Osteocyte (in vitro differentiated cells): ENCODE measurements around the gene GALR3. TPM values are rescaled to one million over a fixed set of nuclear protein-coding genes. Genes with fewer than 3 reads are reported as not detected.
"Not testable (repeated sequence)": the region's sequence is repeated elsewhere in the genome, so short reads cannot be mapped to it uniquely, and the experiment has no call there.

ENCODE experiments used
- DNase-seq: peaks from one replicate; pipeline ENCODE4 v3.0.0; 2021; ENCODE audit warnings: mixed read lengths; ENCODE audit not compliant: unreplicated experiment; ENCODE audit errors: extremely low spot score
- H3K27ac Mint-ChIP-seq: one replicate; pipeline ENCODE4 v1.8.0; 2021; ENCODE audit warnings: mild to moderate bottlenecking, mixed read lengths; ENCODE audit not compliant: unreplicated experiment
- H3K27me3 Mint-ChIP-seq: one replicate; pipeline ENCODE4 v1.8.0; 2021; ENCODE audit warnings: mixed read lengths; ENCODE audit not compliant: unreplicated experiment
- H3K36me3 Mint-ChIP-seq: one replicate; pipeline ENCODE4 v1.8.0; 2021; ENCODE audit warnings: mixed read lengths; ENCODE audit not compliant: unreplicated experiment
- H3K4me1 Mint-ChIP-seq: one replicate; pipeline ENCODE4 v1.8.0; 2021; ENCODE audit warnings: mixed read lengths; ENCODE audit not compliant: unreplicated experiment
- H3K4me3 Mint-ChIP-seq: one replicate; pipeline ENCODE4 v1.8.0; 2021; ENCODE audit warnings: mild to moderate bottlenecking, moderate library complexity, mixed read lengths; ENCODE audit not compliant: unreplicated experiment
- H3K9me3 Mint-ChIP-seq: one replicate; pipeline ENCODE4 v1.8.0; 2021; ENCODE audit warnings: mixed read lengths; ENCODE audit not compliant: unreplicated experiment
- total RNA-seq: library from RNA; stranded (reverse); gene quantifications from 2 replicates; pipeline ENCODE4 v1.2.1, GENCODE V29; 2021
- TF ChIP-seq, protein P1 (sequence below): fragments of 200-600 bp; sonication (generic); IDR thresholded peaks from 2 replicates; pipeline ENCODE4 v1.5.0; 2021; ENCODE audit warnings: antibody characterized with exemption, mild to moderate bottlenecking, moderate library complexity

GALR3 gene
- total RNA-seq, 1 donor from 2014 or later = 0.48 TPM

DNA sequence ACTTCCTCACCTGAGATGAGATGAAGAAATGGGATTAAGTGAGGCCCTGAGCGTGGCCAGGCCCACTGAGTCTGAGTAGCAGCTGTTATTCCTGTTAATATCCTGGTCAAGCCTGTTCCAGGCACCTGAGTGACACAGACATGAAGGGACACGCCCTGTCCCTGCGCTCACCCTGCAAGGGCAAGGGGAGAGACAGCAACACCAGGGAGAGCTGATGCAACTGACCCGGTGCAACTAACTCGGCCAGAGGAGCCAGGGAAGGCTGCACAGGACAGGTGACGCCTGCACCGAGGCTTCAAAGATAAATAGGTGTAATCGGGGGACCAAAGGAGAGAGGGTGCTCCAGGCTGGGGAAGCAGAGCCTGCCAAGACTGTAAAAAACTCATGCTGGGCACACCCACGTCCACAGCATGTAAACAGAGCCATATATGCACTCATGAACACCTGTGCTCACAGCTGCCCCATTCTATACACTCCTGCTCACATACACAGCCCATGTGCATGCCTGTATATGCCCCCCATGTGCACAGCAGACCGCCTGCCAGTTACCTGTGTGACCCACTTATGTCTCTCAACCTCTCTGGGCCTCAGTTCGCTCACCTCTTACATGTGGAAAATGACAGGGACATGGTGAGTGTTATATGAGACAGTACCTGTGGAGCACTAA is 38.2 kb upstream of the GALR3 start:
- no peaks in the 10 kb centered on the region for H3K9me3 Mint-ChIP-seq
- H3K27ac Mint-ChIP-seq = no peak overlapping the region
- H3K4me3 Mint-ChIP-seq = no peak overlapping the region
- no peaks in the 10 kb centered on the region for H3K27me3 Mint-ChIP-seq
- no peak for DNase-seq
- no peaks in the 10 kb centered on the region for H3K36me3 Mint-ChIP-seq
- peaks cover 10% of the 10 kb centered on the region for H3K4me1 Mint-ChIP-seq
- TF ChIP-seq, protein P1, sequence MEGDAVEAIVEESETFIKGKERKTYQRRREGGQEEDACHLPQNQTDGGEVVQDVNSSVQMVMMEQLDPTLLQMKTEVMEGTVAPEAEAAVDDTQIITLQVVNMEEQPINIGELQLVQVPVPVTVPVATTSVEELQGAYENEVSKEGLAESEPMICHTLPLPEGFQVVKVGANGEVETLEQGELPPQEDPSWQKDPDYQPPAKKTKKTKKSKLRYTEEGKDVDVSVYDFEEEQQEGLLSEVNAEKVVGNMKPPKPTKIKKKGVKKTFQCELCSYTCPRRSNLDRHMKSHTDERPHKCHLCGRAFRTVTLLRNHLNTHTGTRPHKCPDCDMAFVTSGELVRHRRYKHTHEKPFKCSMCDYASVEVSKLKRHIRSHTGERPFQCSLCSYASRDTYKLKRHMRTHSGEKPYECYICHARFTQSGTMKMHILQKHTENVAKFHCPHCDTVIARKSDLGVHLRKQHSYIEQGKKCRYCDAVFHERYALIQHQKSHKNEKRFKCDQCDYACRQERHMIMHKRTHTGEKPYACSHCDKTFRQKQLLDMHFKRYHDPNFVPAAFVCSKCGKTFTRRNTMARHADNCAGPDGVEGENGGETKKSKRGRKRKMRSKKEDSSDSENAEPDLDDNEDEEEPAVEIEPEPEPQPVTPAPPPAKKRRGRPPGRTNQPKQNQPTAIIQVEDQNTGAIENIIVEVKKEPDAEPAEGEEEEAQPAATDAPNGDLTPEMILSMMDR = no peak

DNA sequence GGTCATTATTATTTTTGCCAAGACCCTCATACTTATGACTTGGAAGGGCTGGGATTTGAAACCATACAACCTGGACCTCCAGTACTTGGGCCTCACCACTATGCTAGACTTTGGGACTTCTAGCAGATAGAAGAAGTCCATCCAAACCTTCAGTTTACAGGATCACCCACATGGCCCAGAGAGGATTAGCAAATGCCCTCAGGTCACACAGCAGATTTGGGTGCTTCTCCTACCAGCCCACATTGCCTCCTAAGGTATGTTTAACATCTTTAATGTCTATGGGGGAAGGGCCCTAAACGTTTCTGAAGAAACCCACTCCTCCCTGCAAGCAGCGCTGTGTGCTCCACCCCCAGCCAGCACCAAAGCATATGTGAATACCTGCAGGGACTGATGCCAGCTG is 32.9 kb upstream of the GALR3 start:
- Mint-ChIP-seq H3K27ac (no peak overlapping the region), H3K4me1 (peaks cover 4% of the 10 kb centered on the region), H3K27me3 (no peaks in the 10 kb centered on the region), H3K36me3 (no peaks in the 10 kb centered on the region), H3K4me3 (no peak overlapping the region), H3K9me3 (no peaks in the 10 kb centered on the region)
- TF ChIP-seq, protein P1 = no peak
- DNase-seq = no peak

DNA sequence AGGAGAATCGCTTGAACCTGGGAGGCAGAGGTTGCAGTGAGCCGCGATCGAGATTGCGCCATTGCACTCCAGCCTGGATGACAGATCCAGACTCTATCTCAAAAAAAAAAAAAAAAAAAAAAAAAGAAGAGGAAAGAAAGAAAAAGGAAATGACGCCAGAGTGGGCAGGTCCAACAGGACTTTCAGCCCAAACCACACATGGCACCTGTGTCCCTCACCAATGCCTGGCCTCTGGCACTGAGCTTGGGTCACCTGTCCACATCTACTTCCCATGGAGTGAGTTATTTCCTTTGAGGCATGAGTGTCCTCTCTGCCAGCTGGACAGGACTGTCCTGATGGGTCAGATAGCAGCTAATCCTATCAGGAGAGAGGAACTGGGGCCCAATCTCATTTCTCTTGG is 30.7 kb upstream of the GALR3 start:
- Mint-ChIP-seq H3K27ac (no peak overlapping the region), H3K36me3 (no peaks in the 10 kb centered on the region), H3K27me3 (no peaks in the 10 kb centered on the region), H3K4me1 (peaks cover 4% of the 10 kb centered on the region), H3K9me3 (no peaks in the 10 kb centered on the region), H3K4me3 (no peak overlapping the region)
- TF ChIP-seq, protein P1 = no peak
- DNase-seq = no peak

DNA sequence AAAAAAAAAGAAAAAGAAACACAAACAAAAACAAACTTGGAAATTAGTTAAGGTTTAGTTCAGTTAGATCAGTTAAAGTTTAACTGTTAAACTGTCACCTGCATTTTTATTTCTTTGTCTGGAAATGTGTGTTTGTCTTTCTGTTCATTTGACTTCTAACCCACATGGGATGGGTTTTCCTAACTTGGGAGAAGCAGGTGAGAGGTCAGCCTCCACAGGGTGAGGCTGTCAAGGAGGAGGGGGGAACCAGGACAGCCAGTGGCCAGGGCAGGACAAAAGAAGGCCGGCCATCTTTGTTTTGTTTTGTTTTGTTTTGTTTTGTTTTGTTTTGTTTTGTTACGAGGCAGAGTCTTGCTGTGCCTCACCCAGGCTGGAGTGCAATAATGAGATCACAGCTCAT is 28.8 kb upstream of the GALR3 start:
- Mint-ChIP-seq H3K36me3 (no peaks in the 10 kb centered on the region), H3K4me1 (peaks cover 4% of the 10 kb centered on the region), H3K27ac (no peak overlapping the region), H3K27me3 (peaks cover 6% of the 10 kb centered on the region), H3K4me3 (no peak overlapping the region), H3K9me3 (no peaks in the 10 kb centered on the region)
- DNase-seq = no peak
- TF ChIP-seq, protein P1 = no peak

DNA sequence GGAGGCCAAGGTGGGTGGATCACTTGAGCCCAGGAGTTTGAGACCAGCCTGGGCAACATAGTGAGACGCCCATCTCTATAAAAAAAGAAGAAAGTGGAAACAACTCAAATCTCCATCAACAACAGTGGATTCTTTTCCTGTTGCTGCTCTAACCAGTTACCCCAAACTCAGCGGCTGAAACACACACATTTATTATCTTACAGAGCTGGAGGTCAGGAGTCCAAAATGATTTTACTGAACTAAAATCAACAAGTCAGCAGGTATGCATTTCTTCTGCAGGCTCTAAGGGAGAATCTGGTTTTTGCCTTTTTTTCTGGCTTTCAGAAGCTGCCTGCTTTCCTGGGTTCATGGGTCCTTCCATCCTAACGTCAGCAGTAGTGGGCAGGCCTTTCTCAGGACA is 27.1 kb upstream of the GALR3 start:
- H3K27ac Mint-ChIP-seq = no peak overlapping the region
- peaks cover 4% of the 10 kb centered on the region for H3K4me1 Mint-ChIP-seq
- H3K9me3 Mint-ChIP-seq = no peaks in the 10 kb centered on the region
- DNase-seq = no peak
- H3K27me3 Mint-ChIP-seq = peaks cover 7% of the 10 kb centered on the region
- no peak overlapping the region for H3K4me3 Mint-ChIP-seq
- H3K36me3 Mint-ChIP-seq = no peaks in the 10 kb centered on the region
- TF ChIP-seq, protein P1 = no peak

DNA sequence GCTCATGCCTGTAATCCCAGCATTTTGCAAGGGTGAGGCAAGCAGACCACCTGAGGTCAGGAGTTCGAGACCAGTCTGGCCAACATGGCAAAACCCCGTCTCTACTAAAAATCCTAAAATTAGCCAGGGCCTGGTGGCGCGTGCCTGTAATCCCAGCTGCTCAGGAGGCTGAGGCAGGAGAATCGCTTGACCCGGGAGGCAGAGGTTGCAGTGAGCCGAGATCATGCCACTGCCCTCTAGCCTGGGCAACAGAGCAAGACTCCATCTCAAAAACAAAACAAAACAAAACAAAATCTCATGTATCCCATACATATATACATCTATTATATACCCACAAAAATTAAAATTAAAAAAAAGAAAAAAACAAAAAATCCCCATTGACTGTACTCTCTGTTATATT is 25.9 kb upstream of the GALR3 start:
- H3K4me1 Mint-ChIP-seq, H3K27me3 Mint-ChIP-seq, H3K27ac Mint-ChIP-seq, H3K4me3 Mint-ChIP-seq, H3K9me3 Mint-ChIP-seq, DNase-seq, H3K36me3 Mint-ChIP-seq: not testable (repeated sequence)
